Astrocyte (in vitro differentiated cells and primary cell): ENCODE data around the gene LDLRAD4.

ENCODE experiments used
- EZH2 ChIP-seq: IDR thresholded peaks from 2 replicates; pipeline ENCODE4 v1.6.1; 2012; ENCODE audit warnings: mild to moderate bottlenecking, low read length, inconsistent platforms; ENCODE audit not compliant: insufficient read depth
- TF ChIP-seq, protein P1 (sequence below): IDR thresholded peaks from 2 replicates; pipeline ENCODE4 v1.5.1; 2011; ENCODE audit warnings: low read depth, mild to moderate bottlenecking, inconsistent platforms, low read length, moderate library complexity; ENCODE audit not compliant: insufficient read depth

DNA sequence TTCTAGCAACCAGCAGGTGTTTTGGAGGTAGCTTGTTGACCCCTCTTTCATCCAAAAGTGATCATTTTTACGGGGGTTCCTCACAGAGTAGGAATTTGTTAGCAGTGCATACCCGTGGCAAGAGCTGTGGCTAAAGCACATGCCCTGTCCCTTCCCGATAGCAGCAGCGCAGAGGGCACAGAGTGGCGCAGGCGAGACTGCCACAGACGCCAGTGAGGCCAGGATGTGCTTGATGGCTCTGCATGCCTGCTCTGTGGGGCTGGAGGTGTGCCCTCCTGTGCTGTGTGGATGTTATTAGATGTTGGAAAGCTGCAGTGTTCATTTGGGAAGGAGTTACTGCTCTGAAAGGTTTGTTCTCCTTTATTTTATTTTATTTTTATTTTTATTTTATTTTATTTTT, 354.2 kb downstream of the LDLRAD4 start:
- TF ChIP-seq, protein P1, sequence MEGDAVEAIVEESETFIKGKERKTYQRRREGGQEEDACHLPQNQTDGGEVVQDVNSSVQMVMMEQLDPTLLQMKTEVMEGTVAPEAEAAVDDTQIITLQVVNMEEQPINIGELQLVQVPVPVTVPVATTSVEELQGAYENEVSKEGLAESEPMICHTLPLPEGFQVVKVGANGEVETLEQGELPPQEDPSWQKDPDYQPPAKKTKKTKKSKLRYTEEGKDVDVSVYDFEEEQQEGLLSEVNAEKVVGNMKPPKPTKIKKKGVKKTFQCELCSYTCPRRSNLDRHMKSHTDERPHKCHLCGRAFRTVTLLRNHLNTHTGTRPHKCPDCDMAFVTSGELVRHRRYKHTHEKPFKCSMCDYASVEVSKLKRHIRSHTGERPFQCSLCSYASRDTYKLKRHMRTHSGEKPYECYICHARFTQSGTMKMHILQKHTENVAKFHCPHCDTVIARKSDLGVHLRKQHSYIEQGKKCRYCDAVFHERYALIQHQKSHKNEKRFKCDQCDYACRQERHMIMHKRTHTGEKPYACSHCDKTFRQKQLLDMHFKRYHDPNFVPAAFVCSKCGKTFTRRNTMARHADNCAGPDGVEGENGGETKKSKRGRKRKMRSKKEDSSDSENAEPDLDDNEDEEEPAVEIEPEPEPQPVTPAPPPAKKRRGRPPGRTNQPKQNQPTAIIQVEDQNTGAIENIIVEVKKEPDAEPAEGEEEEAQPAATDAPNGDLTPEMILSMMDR, result no peak
- no peak for TF ChIP-seq EZH2
